Endothelial cell of umbilical vein (primary cell): ENCODE results near the gene PSD4. TPM values are rescaled to one million over a fixed set of nuclear protein-coding genes. Genes with fewer than 3 reads are reported as not detected.

ENCODE experiments used
- BruUV-seq: library from RNA; stranded (reverse); fragments of 400-500 nt; replicated peaks from 2 replicates; lab custom pipeline; 2021; lab: Mats Ljungman, UMichigan
- CTCF ChIA-PET: fragments of 300-600, 350-600 bp; sonication (Branson Sonifier 250); formaldehyde crosslinking; loops from one replicate; lab custom pipeline; 2021; ENCODE audit warnings: antibody characterized with exemption, inconsistent platforms; lab: Charles Lee
- POLR2A ChIA-PET: fragments of 300-600, 350-600 bp; sonication (Branson Sonifier 250); formaldehyde crosslinking; loops from one replicate; lab custom pipeline; 2021; ENCODE audit warnings: antibody characterized with exemption, inconsistent platforms; lab: Charles Lee
- DNase-seq: peaks from one replicate; pipeline ENCODE4 v3.0.0-alpha.2; 2011; ENCODE audit warnings: low read depth, low spot score
- FAIRE-seq: peaks from 2 replicates; lab custom pipeline; 2011; peaks lifted over from hg19 to GRCh38; lab: Jason Lieb, UNC
- H2AFZ ChIP-seq: 2 replicates; pipeline ENCODE4 v1.6.0; 2012; ENCODE audit warnings: low read depth, low read length, control low read depth, inconsistent platforms
- H3K27ac ChIP-seq: 2 replicates; pipeline ENCODE4 v1.5.1; 2011; ENCODE audit warnings: low read depth, mild to moderate bottlenecking, control low read depth, low read length, moderate library complexity; ENCODE audit not compliant: insufficient read depth
- H3K27me3 ChIP-seq, 2 experiments: 2 replicates each; pipeline versions ENCODE4 v1.6.0 to v1.6.1; 2011; ENCODE audit warnings: low read length in 2 of 2, mixed read lengths in 1 of 2; ENCODE audit not compliant: control insufficient read depth in 2 of 2, insufficient read depth in 2 of 2
- H3K36me3 ChIP-seq, 2 experiments: 2 replicates in 1 of 2; 3 replicates in 1 of 2; pipeline ENCODE4 v1.5.1; 2011; ENCODE audit warnings: low read length in 2 of 2, mild to moderate bottlenecking in 1 of 2, moderate library complexity in 1 of 2; ENCODE audit not compliant: control insufficient read depth in 2 of 2, insufficient read depth in 2 of 2; ENCODE audit errors: extremely low read depth in 1 of 2
- H3K4me1 ChIP-seq: 3 replicates; pipeline ENCODE4 v1.5.1; 2011; ENCODE audit warnings: mild to moderate bottlenecking, low read length; ENCODE audit not compliant: control insufficient read depth, insufficient read depth; ENCODE audit errors: extremely low read depth
- H3K4me2 ChIP-seq: 2 replicates; pipeline ENCODE4 v1.6.1; 2011; ENCODE audit warnings: low read length, control low read depth, mixed read lengths; ENCODE audit not compliant: insufficient read depth
- H3K4me3 ChIP-seq, 3 experiments: fragments of 200-600 bp in 1 of 3; sonication (generic), shearing (Covaris generic) in 1 of 3; replicated peaks in 1 of 3; 2 replicates each; pipeline ENCODE4 v1.5.1; 2011 to 2016; ENCODE audit warnings: control low read depth in 3 of 3, low read length in 3 of 3, mild to moderate bottlenecking in 2 of 3, inconsistent platforms in 1 of 3, low read depth in 1 of 3, moderate library complexity in 1 of 3; ENCODE audit not compliant: insufficient read depth in 1 of 3
- H3K79me2 ChIP-seq: 2 replicates; pipeline ENCODE4 v1.6.0; 2012; ENCODE audit warnings: low read length, inconsistent platforms; ENCODE audit not compliant: control insufficient read depth, insufficient read depth
- H3K9ac ChIP-seq: replicated peaks from 2 replicates; pipeline ENCODE3; 2011; ENCODE audit warnings: low read length, control low read depth; ENCODE audit not compliant: insufficient read depth; ENCODE audit errors: extremely low read depth
- H3K9me1 ChIP-seq: replicated peaks from 3 replicates; pipeline ENCODE4 v1.6.0; 2011; ENCODE audit warnings: mild to moderate bottlenecking, low read length; ENCODE audit not compliant: control insufficient read depth, insufficient read depth; ENCODE audit errors: extremely low read depth
- H3K9me3 ChIP-seq: replicated peaks from 2 replicates; pipeline ENCODE4 v1.5.1; 2012; ENCODE audit warnings: low read length, inconsistent platforms; ENCODE audit not compliant: control insufficient read depth, insufficient read depth
- H4K20me1 ChIP-seq: replicated peaks from 2 replicates; pipeline ENCODE3; 2011; ENCODE audit warnings: mild to moderate bottlenecking, low read length; ENCODE audit not compliant: control insufficient read depth, insufficient read depth; ENCODE audit errors: extremely low read depth
- CTCF ChIP-seq, 2 donors: IDR thresholded peaks; 1 replicate in 1 of 2; 2 replicates in 1 of 2; pipeline ENCODE4 v1.5.1; 2011; ENCODE audit warnings: low read length in 2 of 2, mild to moderate bottlenecking in 2 of 2, moderate library complexity in 2 of 2, control low read depth in 1 of 2, inconsistent platforms in 1 of 2, low read depth in 1 of 2; ENCODE audit not compliant: insufficient read depth in 1 of 2; ENCODE audit errors: extremely low read depth in 1 of 2
- EZH2 ChIP-seq: IDR thresholded peaks from 2 replicates; pipeline ENCODE4 v1.6.1; 2012; ENCODE audit warnings: borderline replicate concordance, low read depth, mild to moderate bottlenecking, moderate library complexity, low read length, inconsistent platforms; ENCODE audit not compliant: severe bottlenecking
- FOS ChIP-seq: IDR thresholded peaks from 2 replicates; pipeline ENCODE4 v1.6.1; 2011; ENCODE audit warnings: mild to moderate bottlenecking, low read length, moderate library complexity, borderline replicate concordance; ENCODE audit not compliant: insufficient read depth
- GATA2 ChIP-seq: IDR thresholded peaks from 2 replicates; pipeline ENCODE4 v1.7.0; 2011; ENCODE audit warnings: low read depth, mild to moderate bottlenecking, moderate library complexity, mixed read lengths, low read length; ENCODE audit not compliant: insufficient read length, insufficient read depth
- JUN ChIP-seq: IDR thresholded peaks from 2 replicates; pipeline ENCODE4 v1.6.1; 2011; ENCODE audit warnings: borderline replicate concordance, low read depth; ENCODE audit not compliant: insufficient read length, insufficient read depth
- MAX ChIP-seq: IDR thresholded peaks from 2 replicates; pipeline ENCODE4 v1.6.1; 2011; ENCODE audit not compliant: insufficient read depth, insufficient read length
- MYC ChIP-seq: IDR thresholded peaks from one replicate; pipeline ENCODE4 v1.6.1; 2011; ENCODE audit warnings: mild to moderate bottlenecking, low read depth, low read length
- POLR2A ChIP-seq: IDR thresholded peaks from 2 replicates; pipeline ENCODE4 v1.6.1; 2012; ENCODE audit warnings: low read depth, mild to moderate bottlenecking, control low read depth, low read length
- POLR2AphosphoS5 ChIP-seq: IDR thresholded peaks from 2 replicates; pipeline ENCODE4 v1.6.1; 2012; ENCODE audit warnings: low read depth, mild to moderate bottlenecking, control low read depth, low read length, moderate library complexity; ENCODE audit not compliant: insufficient read depth
- dilution Hi-C: fragments of 300-500 bp; cut with MboI; formaldehyde crosslinking; loops from one replicate; pipeline ENCODE4 v1.15.0; 2019; ENCODE audit warnings: low sequenced_read_pairs; ENCODE audit not compliant: extremely low pct_ligation_motif_present
- intact Hi-C: fragments of 100-400 bp; cut with micrococcal nuclease; formaldehyde crosslinking; loops from one replicate; pipeline ENCODE4 v1.10.0; 2022
- polyA plus RNA-seq, 4 experiments: library from polyadenylated mRNA; depleted of rRNA in 3 of 4; stranded (reverse) in 3 of 4; unstranded in 1 of 4; fragments of >200 nt; gene quantifications; 2 replicates each; pipeline versions ENCODE4 v1.2.1 to v1.2.3, GENCODE V29; 2011 to 2012; ENCODE audit warnings: missing spikeins in 1 of 4
- total RNA-seq: library from RNA; stranded (reverse); gene quantifications from 2 replicates; pipeline ENCODE4 v1.2.3, GENCODE V29; 2021

The PSD4 gene
- total and polyA plus RNA-seq, 2 donors (not counting 3 experiments of a cell fraction or from before 2014, with no cell fraction given), result 0.01 to 0.24 TPM

- Histone ChIP-seq H3K27me3 (no peaks in the 10 kb centered on the region), H4K20me1 (no peaks in the 10 kb centered on the region), H3K79me2 (no peaks in the 10 kb centered on the region), H3K36me3 (no peaks in the 10 kb centered on the region), H2AFZ (no peak overlapping the region), H3K9me1 (no peaks in the 10 kb centered on the region), H3K9me3 (no peaks in the 10 kb centered on the region), H3K9ac (no peak overlapping the region), H3K27ac (no peak overlapping the region), H3K4me3 (no peak overlapping the region), H3K4me1 (no peaks in the 10 kb centered on the region), H3K4me2 (no peak overlapping the region)
- ChIA-PET POLR2A (no interaction called here), CTCF (interaction anchor here (1.0 to 1.4 kb wide), 5 partner anchors 9 to 31 kb away, joined by 3 to 4 read pairs (median 4); no protein-coding TSS in a partner anchor)
- FAIRE-seq, result no peak
- DNase-seq, result no peak
- TF ChIP-seq EZH2 (no peak), MYC (no peak), GATA2 (no peak), MAX (no peak), CTCF (IDR thresholded peaks at IDR 0.05; ENCODE audit: extremely low read depth in 1 of 2, insufficient read depth in 1 of 2, low read depth in 1 of 2, low read length in 2 of 2) (no peak), FOS (no peak), POLR2A (no peak), POLR2AphosphoS5 (no peak), JUN (no peak)
- no TSS peak for BruUV-seq
- dilution Hi-C loops, result no loop called here
- intact Hi-C loops, result loop anchor here (1.0 kb wide), 1 partner anchor 12 kb away; no protein-coding TSS in a partner anchor
Observed at GRCh38 chr2:113229795-113230194, 56.0 kb downstream of the PSD4 start.
